Effector memory CD8-positive, alpha-beta T cell (primary cell): ENCODE measurements around the gene ABLIM3.

Experiments used
- ATAC-seq: fragments of 150-1000 bp; cut with Tn5 transposase; replicated peaks from 2 replicates; pipeline ENCODE4 v1.10.0; 2021; ENCODE audit warnings: mild to moderate bottlenecking, moderate library complexity
- DNase-seq, 3 experiments: peaks; one replicate each; pipeline ENCODE4 v3.0.0; 2021
- H3K27ac Mint-ChIP-seq, 2 donors: one replicate each; pipeline ENCODE4 v1.8.0; 2022; ENCODE audit warnings: mild to moderate bottlenecking in 2 of 2, mixed read lengths in 2 of 2, moderate library complexity in 2 of 2
- H3K27me3 Mint-ChIP-seq, 2 donors: one replicate each; pipeline ENCODE4 v1.8.0; 2022; ENCODE audit warnings: mixed read lengths in 2 of 2
- H3K36me3 Mint-ChIP-seq: one replicate; pipeline ENCODE4 v1.8.0; 2022; ENCODE audit warnings: mild to moderate bottlenecking, moderate library complexity, mixed read lengths; ENCODE audit not compliant: insufficient read depth
- H3K4me1 Mint-ChIP-seq, 2 donors: one replicate each; pipeline ENCODE4 v1.8.0; 2022; ENCODE audit warnings: low read depth in 2 of 2, mixed read lengths in 2 of 2
- H3K4me3 Mint-ChIP-seq, 2 donors: one replicate each; pipeline ENCODE4 v1.8.0; 2022; ENCODE audit warnings: mild to moderate bottlenecking in 2 of 2, mixed read lengths in 2 of 2, moderate library complexity in 2 of 2
- H3K9me3 Mint-ChIP-seq, 2 donors: one replicate each; pipeline ENCODE4 v1.8.0; 2022; ENCODE audit warnings: mixed read lengths in 2 of 2

ABLIM3 gene

DNA sequence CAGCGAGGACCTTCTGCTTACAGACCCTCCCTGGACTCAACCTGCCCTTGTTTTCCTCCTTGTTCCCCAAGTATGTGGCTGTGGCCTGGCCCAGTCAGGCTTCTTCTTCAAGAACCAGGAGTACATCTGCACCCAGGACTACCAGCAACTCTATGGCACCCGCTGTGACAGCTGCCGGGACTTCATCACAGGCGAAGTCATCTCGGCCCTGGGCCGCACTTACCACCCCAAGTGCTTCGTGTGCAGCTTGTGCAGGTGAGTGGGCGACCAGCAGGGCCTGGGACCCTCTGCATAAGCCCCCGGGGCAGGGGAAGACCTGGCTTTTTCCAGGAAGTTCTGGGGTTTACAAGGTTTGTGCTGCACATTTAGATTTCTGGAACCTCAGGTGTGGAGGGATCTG, 56.9 kb downstream of the ABLIM3 start:
- H3K9me3 Mint-ChIP-seq: no peaks in the 10 kb centered on the region
- ATAC-seq (no peak), DNase-seq (no peak)
- no peaks in the 10 kb centered on the region for H3K27me3 Mint-ChIP-seq
- no peak overlapping the region for H3K4me3 Mint-ChIP-seq
- no peaks in the 10 kb centered on the region for H3K4me1 Mint-ChIP-seq
- H3K36me3 Mint-ChIP-seq: no peaks in the 10 kb centered on the region
- H3K27ac Mint-ChIP-seq: no peak overlapping the region

DNA sequence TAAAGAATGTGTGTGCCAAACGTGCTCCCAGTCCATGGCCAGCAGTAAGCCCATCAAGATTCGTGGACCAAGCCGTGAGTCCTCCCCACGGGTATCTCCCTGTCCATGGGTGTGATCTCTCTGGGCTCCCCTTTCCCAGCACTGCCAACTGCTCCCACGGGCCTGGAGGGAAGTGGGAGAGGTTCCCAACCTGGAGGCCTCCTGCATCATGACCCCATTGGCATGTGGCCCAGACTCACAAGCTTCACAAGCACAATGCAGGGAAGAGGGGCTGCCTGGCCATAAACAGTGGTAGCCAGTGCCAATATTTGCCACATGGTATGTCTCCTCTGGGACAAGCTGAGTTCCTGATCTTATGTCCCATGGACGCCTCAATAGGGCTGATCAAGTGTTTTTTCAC, 59.1 kb downstream of the ABLIM3 start:
- DNase-seq (no peak), ATAC-seq (no peak)
- no peaks in the 10 kb centered on the region for H3K9me3 Mint-ChIP-seq
- H3K27me3 Mint-ChIP-seq: no peaks in the 10 kb centered on the region
- H3K27ac Mint-ChIP-seq: no peak overlapping the region
- no peak overlapping the region for H3K4me3 Mint-ChIP-seq
- no peaks in the 10 kb centered on the region for H3K36me3 Mint-ChIP-seq
- H3K4me1 Mint-ChIP-seq: no peaks in the 10 kb centered on the region

DNA sequence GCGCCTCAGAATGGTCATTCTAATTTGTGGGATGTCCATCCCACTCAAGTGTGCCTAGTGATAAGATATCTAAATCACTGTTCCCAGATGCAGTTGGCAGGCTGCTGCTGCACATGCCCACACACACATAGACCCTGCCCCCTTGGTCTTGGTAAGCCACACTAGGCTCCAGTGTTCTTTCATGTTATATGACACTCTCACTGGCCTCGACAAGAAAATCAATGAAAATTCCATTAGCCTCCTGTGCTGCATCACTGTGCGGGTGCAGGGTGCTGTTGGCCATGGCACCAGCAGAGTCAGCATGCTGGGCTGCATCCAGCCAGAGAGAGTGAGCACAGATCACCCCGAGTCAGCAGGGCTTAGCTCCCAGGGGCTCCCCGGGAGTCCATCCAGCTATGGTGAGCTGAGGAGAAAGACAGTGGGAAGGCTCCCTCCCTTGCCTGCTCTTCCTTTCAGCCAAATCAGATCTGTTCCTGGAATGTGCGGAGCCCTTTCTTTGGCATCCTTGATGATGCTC, 59.9 kb downstream of the ABLIM3 start:
- Mint-ChIP-seq H3K4me3 (no peak overlapping the region), H3K4me1 (no peaks in the 10 kb centered on the region), H3K36me3 (no peaks in the 10 kb centered on the region), H3K27ac (no peak overlapping the region), H3K9me3 (no peaks in the 10 kb centered on the region), H3K27me3 (no peaks in the 10 kb centered on the region)
- no peak for ATAC-seq
- no peak for DNase-seq

DNA sequence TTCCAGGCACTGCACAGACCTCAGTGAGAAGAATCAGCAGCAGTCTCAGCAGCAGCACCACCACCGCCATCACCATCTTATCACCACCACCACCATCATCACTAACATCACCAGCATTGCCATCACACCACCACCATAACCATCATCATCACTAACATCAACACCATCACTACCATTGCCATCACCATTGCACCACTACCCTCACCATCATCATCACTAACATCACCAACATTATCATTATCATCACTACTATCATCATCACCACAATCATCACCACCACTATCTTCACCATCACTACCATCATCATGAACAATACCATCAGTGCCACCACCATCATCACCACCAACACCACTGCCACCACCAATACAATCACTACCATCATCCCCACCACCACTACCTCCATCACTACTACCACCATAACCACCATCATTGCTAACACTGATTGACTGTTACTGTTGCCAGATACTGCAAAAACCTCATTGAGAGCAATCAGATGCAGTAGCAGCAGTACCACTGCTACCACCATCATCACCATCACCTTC, 61.7 kb downstream of the ABLIM3 start:
- no peaks in the 10 kb centered on the region for H3K27me3 Mint-ChIP-seq
- DNase-seq: no peak
- no peaks in the 10 kb centered on the region for H3K4me1 Mint-ChIP-seq
- ATAC-seq: no peak
- no peaks in the 10 kb centered on the region for H3K36me3 Mint-ChIP-seq
- H3K9me3 Mint-ChIP-seq: no peaks in the 10 kb centered on the region
- H3K27ac Mint-ChIP-seq: no peak overlapping the region
- H3K4me3 Mint-ChIP-seq: no peak overlapping the region

DNA sequence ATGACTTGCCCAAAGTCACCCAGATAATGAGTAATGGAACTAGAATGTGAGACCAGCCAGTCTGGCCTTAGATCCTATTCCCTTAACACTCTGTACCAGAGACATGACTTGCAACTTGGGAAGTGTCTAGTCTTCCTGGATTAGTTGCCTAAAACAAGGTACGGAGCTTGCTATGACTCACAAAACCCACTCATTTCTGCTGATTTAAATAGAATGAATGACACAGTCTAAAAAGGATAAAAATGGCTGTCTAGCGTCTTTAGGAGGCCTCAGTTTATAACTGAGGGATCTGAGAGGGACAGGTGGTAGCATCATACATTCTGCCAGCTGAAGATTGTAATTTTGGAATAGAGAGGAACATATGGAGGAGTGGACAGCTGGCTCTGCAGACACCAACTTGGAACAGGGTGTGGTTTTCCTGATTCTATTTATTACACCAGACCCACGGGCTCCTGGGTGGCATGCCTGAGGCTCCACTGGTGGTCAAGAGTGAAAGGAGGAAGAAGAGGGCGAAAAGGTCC, 62.7 kb downstream of the ABLIM3 start:
- no peaks in the 10 kb centered on the region for H3K27me3 Mint-ChIP-seq
- DNase-seq (no peak), ATAC-seq (no peak)
- no peak overlapping the region for H3K4me3 Mint-ChIP-seq
- H3K4me1 Mint-ChIP-seq: no peaks in the 10 kb centered on the region
- H3K27ac Mint-ChIP-seq: no peak overlapping the region
- H3K36me3 Mint-ChIP-seq: no peaks in the 10 kb centered on the region
- H3K9me3 Mint-ChIP-seq: no peaks in the 10 kb centered on the region

DNA sequence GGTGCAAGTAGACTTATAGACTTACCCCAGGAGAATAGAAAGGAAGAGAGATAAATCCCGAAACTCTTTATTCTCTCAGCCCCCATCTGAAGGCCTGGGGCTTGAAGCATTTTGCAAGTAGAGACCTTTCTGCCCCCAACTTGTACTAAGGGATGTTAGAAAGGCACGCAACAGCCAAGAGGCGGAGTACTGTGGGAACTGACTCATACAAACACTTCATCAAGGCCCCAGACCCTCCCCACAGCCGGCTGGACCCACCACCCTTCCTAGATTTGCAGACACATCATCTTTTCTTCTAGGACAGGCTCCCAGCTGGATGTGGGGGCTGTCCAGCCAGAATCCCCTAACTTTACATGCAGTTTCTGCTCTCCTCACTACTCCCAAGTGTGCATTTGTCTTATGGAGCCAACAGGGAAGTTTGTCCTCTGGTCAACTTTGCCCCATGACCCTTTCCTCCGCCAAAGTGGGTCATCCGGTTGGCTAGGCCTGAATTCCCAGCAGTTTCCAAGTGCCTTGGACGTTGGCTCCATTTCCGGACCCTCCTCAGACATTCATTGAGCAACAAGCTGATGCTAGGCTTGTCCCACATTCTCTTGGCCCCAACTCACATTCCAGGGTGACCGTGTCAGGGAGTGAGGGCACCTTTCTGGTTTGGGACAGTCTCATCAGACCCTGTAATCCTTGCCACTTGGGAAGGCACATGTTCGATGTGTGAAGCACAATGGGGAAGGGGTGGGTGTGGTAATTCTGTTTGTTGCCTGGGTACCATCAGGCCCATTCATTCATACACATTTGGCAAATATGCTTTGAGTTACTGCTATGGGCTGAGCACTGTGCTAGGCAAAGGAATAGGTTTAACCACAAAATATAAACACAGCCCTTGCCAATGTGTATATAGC, 64.6 kb downstream of the ABLIM3 start:
- DNase-seq (no peak), ATAC-seq (no peak)
- no peak overlapping the region for H3K4me3 Mint-ChIP-seq
- H3K27me3 Mint-ChIP-seq: no peaks in the 10 kb centered on the region
- H3K9me3 Mint-ChIP-seq: no peaks in the 10 kb centered on the region
- H3K27ac Mint-ChIP-seq: no peak overlapping the region
- no peaks in the 10 kb centered on the region for H3K36me3 Mint-ChIP-seq
- no peaks in the 10 kb centered on the region for H3K4me1 Mint-ChIP-seq

DNA sequence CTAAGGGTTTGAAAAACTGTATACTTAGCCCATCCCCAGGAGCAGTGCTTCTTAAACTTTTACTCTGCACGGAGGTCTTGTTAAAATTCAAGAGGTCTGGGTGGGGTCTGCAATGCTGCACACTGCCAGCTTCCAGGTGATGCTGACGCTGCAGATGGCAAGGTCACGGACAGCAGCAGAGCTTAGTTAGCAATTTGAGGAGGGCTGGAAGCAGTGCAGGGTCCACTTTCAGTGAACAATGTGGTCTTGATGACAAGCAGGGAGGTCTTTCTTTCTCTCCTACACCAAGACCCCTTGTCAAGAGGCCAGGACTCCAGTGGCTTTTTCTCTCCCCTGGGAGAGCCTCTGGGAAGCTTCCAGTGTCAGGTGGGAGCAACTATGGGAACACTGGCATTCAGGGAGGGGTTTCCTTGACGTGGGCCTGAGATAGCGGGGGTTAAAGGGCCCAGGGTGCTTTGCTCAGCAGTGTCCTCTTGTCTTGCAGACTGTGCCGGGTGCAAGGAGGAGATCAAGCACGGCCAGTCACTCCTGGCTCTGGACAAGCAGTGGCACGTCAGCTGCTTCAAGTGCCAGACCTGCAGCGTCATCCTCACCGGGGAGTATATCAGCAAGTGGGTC, 65.3 kb downstream of the ABLIM3 start:
- Mint-ChIP-seq H3K36me3 (no peaks in the 10 kb centered on the region), H3K27ac (no peak overlapping the region), H3K4me3 (no peak overlapping the region), H3K27me3 (no peaks in the 10 kb centered on the region), H3K9me3 (no peaks in the 10 kb centered on the region), H3K4me1 (peaks cover 0 to 2% of the 10 kb centered on the region in 2 donors)
- ATAC-seq (no peak), DNase-seq (no peak)

DNA sequence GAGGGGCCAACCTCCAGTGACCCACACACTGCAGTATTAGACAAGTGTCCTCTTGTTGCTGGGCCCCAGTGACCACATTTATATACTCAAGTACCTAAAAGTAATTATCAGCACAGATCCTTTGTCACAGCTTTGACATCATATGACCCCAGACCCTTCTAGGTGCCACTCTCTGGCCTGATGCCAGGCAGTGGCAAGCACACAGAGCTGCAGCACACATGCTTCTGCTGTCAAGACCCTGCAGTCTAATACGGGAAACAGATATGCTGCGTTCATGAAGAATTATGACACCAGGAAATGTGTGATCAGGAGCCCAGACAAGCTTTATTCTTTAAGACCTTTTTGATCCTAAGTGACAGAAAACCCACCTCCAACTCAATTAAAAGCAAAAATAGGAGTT, 66.5 kb downstream of the ABLIM3 start:
- no peak overlapping the region for H3K4me3 Mint-ChIP-seq
- H3K36me3 Mint-ChIP-seq: peaks cover 3% of the 10 kb centered on the region
- H3K9me3 Mint-ChIP-seq: no peaks in the 10 kb centered on the region
- peaks cover 0 to 6% of the 10 kb centered on the region in 2 donors for H3K4me1 Mint-ChIP-seq
- H3K27me3 Mint-ChIP-seq: peaks cover 0 to under 1% of the 10 kb centered on the region in 2 donors
- no peak for ATAC-seq
- DNase-seq: no peak
- no peak overlapping the region for H3K27ac Mint-ChIP-seq

DNA sequence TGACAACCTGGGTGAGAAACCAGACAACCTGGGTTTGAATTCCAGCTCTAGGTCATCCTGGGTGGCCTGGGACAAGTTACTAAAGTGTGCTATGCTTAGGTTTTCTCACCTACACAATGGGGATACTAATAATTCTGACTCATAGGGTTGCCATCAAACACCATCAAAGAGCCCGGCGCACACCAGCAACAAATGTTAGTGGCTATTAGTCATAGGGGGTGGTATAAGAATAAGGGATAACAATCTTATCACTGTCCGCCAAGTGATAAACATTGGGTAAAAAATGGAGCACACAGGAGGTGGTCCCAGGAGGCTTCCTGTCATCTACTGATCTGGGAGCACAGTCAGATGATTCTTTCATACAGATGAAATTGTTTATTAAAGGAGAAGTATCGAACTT, 68.9 kb downstream of the ABLIM3 start:
- Mint-ChIP-seq H3K4me1 (peaks cover 0 to 6% of the 10 kb centered on the region in 2 donors), H3K4me3 (no peak overlapping the region), H3K27ac (no peak overlapping the region), H3K36me3 (peaks cover 3% of the 10 kb centered on the region), H3K9me3 (no peaks in the 10 kb centered on the region), H3K27me3 (peaks cover 0 to 5% of the 10 kb centered on the region in 2 donors)
- ATAC-seq (no peak), DNase-seq (no peak)

DNA sequence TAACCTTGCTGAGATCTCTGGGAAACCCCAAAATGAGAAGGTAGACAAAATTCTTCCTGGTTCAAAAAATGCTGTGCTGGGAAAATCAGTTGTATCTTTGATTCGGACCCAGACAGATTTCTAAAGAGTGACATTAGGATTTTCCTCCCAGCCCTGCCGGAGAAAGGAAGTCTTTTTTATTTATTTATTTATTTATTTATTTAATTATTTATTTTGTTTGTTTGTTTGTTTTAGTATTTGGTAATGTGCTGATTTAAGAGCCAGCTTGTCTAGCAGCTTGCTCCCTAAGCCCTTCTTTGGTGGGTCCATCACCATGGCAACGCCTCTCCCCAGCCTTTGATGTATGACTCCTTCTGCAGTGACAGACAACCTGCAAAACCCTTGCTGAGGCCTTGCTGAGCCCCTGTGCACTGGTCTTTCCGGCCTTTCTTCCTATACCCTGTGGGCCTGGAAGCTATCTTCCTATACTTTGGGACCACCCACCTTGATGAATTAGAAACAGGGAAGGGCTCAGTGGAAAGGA, 69.7 kb downstream of the ABLIM3 start:
- no peak overlapping the region for H3K27ac Mint-ChIP-seq
- H3K4me1 Mint-ChIP-seq: peaks cover 0 to 6% of the 10 kb centered on the region in 2 donors
- peaks cover 3% of the 10 kb centered on the region for H3K36me3 Mint-ChIP-seq
- ATAC-seq: no peak
- H3K9me3 Mint-ChIP-seq: no peaks in the 10 kb centered on the region
- DNase-seq: no peak
- peaks cover 0 to 5% of the 10 kb centered on the region in 2 donors for H3K27me3 Mint-ChIP-seq
- H3K4me3 Mint-ChIP-seq: no peak overlapping the region

DNA sequence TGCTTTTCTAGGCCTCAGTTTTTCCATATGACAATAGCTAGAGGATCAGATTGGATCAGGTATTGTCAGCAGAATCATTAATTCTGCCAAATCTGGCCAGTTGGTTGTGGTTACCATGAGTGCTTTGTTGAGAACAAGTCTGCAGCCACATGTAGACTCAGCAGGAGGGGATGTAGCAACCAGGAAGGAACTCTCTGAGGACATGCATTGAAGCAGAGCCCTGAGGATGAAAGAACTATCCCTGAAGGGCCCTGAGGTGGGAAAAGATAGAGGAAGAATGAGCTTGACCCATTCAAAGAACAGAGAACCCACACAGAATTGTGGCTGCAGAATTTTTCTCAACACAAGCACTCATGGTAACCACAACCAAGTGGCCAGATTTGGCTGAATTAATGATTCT, 70.3 kb downstream of the ABLIM3 start:
- H3K36me3 Mint-ChIP-seq: peaks cover 3% of the 10 kb centered on the region

DNA sequence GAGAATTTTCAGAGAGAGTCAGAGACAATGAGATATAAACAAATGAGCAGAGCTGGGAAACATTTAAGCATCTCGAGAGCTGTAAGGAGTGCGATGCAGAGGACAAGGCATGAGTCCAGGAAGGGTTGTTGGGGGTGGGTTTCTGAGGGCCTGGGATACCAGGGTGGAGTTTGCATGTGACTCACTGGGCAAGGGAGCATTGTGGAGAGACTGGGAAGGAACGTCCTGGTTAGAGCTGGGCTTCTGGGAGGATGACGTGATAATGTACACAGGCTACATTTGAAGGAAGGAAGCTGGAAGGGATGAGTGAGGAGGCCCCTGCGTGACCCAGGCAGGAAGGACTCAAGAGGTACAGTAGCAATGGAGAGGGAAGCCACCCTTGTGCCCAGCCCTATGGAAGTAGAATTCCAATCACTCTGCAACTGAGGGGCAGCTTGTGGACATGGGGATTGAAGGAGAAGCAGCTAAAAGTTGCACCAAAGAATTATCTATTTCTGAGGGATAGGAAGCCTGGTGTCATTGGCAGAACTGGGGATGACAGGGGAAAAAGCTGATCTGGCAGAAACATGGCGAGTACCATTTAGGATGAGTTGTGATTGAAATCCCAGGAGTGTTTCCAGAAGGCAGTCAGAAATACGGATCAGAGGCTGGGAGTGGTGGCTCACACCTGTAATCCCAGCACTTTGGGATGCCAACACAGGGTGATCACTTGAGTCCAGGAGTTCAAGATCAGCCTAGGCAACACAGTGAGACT, 71.1 kb downstream of the ABLIM3 start:
- H3K27ac Mint-ChIP-seq: no peak overlapping the region
- peaks cover 3% of the 10 kb centered on the region for H3K36me3 Mint-ChIP-seq

More for the DNA sequence above, 70.3 kb downstream of the ABLIM3 start:
- Mint-ChIP-seq H3K27me3 (peaks cover 0 to 5% of the 10 kb centered on the region in 2 donors), H3K9me3 (no peaks in the 10 kb centered on the region), H3K4me3 (no peak overlapping the region), H3K27ac (no peak overlapping the region), H3K4me1 (peaks cover 0 to 6% of the 10 kb centered on the region in 2 donors)
- DNase-seq (no peak), ATAC-seq (no peak)

More for the DNA sequence above, 71.1 kb downstream of the ABLIM3 start:
- no peak for ATAC-seq
- Mint-ChIP-seq H3K4me3 (no peak overlapping the region), H3K4me1 (peaks cover 0 to 6% of the 10 kb centered on the region in 2 donors), H3K27me3 (peaks cover 0 to 5% of the 10 kb centered on the region in 2 donors), H3K9me3 (no peaks in the 10 kb centered on the region)
- no peak for DNase-seq
